Esophagus squamous epithelium (tissue), 5 donors: ENCODE data around the gene FHIT. TPM values are rescaled to one million over a fixed set of nuclear protein-coding genes. Genes with fewer than 3 reads are reported as not detected.

Experiments used
- DNase-seq: peaks from one replicate; lab custom pipeline; 2025; lab: John Stamatoyannopoulos, UW
- H3K27ac ChIP-seq, 4 donors: fragments of 200-600 bp; sonication (generic); one replicate each; pipeline ENCODE4 v1.5.1; 2016 to 2019; ENCODE audit warnings: mild to moderate bottlenecking in 1 of 4
- H3K27me3 ChIP-seq, 4 donors: fragments of 200-600 bp; sonication (generic); 1 replicate in 3 of 4; 2 replicates in 1 of 4; pipeline versions ENCODE4 v1.5.1 to v1.6.0; 2017 to 2021; ENCODE audit warnings: antibody characterized with exemption in 1 of 4
- H3K36me3 ChIP-seq, 3 donors: fragments of 200-600 bp; sonication (generic); one replicate each; pipeline ENCODE4 v1.5.1; 2016 to 2019
- H3K4me1 ChIP-seq, 3 donors: fragments of 200-600 bp; sonication (generic); one replicate each; pipeline ENCODE4 v1.5.1; 2017 to 2019
- H3K4me3 ChIP-seq, 4 donors: fragments of 200-600 bp; sonication (generic); 1 replicate in 3 of 4; 2 replicates in 1 of 4; pipeline ENCODE4 v1.5.1; 2016 to 2019; ENCODE audit warnings: mild to moderate bottlenecking in 2 of 4, moderate library complexity in 1 of 4
- H3K9me3 ChIP-seq, 3 donors: fragments of 200-600 bp; sonication (generic); one replicate each; pipeline ENCODE4 v1.5.1; 2016 to 2019
- POLR2A ChIP-seq, 4 donors: fragments of 450-650 bp; IDR thresholded peaks; one replicate each; pipeline ENCODE4 v1.6.1; 2017; ENCODE audit warnings: antibody characterized with exemption in 4 of 4, mild to moderate bottlenecking in 4 of 4, moderate library complexity in 3 of 4
- WGBS, 2 donors: methylation state at CpG; one replicate each; pipeline ENCODE4 v1.1.5; 2018; 5-methylcytosine and 5-hydroxymethylcytosine counted together
- intact Hi-C: fragments of 100-400 bp; cut with DNase I; formaldehyde crosslinking; loops from one replicate; pipeline ENCODE4 v1.15.0; 2022
- total RNA-seq, 4 donors: library from RNA; depleted of rRNA; stranded (reverse); fragments of >200 nt; gene quantifications; one replicate each; pipeline ENCODE4 v1.1.0, GENCODE V29; 2016
- TF ChIP-seq, protein P1 (sequence below), 6 experiments: fragments of 450-650 bp in 4 of 6; fragments of 200-600 bp in 2 of 6; sonication (generic) in 2 of 6; IDR thresholded peaks; one replicate each; pipeline ENCODE4 v1.5.1; 2016 to 2019; ENCODE audit warnings: antibody characterized with exemption in 6 of 6, mild to moderate bottlenecking in 4 of 6, moderate library complexity in 4 of 6
- donor health status: DM: yes; HTN: yes; CAD: no.

Gene FHIT
- total RNA-seq, 4 donors from 2014 or later: 0.64 to 5.7 (median 3.1) TPM

DNA sequence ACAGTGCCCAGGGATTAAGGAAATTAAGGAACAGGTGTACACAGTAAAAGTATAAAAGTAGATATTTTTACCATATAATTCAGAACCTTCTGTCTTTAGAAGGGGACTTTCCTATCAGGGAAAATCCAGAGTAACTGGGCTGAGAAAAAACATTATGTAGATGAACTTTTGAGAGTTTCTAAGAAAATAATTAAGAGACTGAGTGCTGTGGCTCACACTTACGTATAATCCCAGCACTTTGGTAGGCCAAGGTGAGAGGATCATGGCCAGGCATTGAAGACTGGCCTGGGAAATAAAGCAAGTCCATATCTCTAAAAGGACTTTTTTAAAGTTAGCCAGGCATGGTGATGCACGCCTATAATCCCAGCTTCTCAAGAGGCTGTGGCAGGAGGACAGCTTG, 1021.8 kb downstream of the FHIT start:
- Histone ChIP-seq H3K4me3 (no peak overlapping the region), H3K9me3 (no peaks in the 10 kb centered on the region), H3K27me3 (no peaks in the 10 kb centered on the region), H3K4me1 (no peaks in the 10 kb centered on the region), H3K27ac (no peak overlapping the region), H3K36me3 (no peaks in the 10 kb centered on the region)
- TF ChIP-seq POLR2A (IDR thresholded peaks at IDR 0.05): no peak
- TF ChIP-seq, protein P1, sequence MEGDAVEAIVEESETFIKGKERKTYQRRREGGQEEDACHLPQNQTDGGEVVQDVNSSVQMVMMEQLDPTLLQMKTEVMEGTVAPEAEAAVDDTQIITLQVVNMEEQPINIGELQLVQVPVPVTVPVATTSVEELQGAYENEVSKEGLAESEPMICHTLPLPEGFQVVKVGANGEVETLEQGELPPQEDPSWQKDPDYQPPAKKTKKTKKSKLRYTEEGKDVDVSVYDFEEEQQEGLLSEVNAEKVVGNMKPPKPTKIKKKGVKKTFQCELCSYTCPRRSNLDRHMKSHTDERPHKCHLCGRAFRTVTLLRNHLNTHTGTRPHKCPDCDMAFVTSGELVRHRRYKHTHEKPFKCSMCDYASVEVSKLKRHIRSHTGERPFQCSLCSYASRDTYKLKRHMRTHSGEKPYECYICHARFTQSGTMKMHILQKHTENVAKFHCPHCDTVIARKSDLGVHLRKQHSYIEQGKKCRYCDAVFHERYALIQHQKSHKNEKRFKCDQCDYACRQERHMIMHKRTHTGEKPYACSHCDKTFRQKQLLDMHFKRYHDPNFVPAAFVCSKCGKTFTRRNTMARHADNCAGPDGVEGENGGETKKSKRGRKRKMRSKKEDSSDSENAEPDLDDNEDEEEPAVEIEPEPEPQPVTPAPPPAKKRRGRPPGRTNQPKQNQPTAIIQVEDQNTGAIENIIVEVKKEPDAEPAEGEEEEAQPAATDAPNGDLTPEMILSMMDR (IDR thresholded peaks at IDR 0.05): no peak
- 80 to 85% methylated on average over 1 to 2 of the region's 2 CpGs for WGBS, 2 donors
- intact Hi-C loops: no loop called here
- no peak for DNase-seq

DNA sequence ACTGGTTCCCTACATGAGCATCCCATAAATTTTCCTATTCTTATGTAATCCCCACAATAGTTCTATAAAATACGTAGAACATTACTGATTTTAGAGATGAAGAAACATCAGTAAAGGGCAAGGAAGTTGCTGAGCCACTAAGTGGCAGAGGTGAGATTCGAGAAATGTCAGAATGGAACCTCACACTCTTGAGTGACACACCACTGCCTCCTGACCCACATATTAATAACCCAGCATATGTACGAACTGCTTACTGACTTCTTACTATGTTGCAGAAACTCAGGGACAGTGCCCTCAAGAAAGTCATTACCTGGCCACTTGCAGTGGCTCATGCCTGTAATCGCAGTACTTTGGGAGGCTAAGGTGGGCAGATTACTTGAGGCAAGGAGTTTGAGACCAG, 1022.4 kb downstream of the FHIT start:
- H3K4me1 ChIP-seq: no peaks in the 10 kb centered on the region
- TF ChIP-seq, protein P1 (IDR thresholded peaks at IDR 0.05): no peak
- no peak for TF ChIP-seq POLR2A (IDR thresholded peaks at IDR 0.05)
- intact Hi-C loops: no loop called here
- H3K36me3 ChIP-seq: no peaks in the 10 kb centered on the region
- H3K4me3 ChIP-seq: no peak overlapping the region
- H3K27ac ChIP-seq: no peak overlapping the region
- H3K27me3 ChIP-seq: no peaks in the 10 kb centered on the region
- H3K9me3 ChIP-seq: no peaks in the 10 kb centered on the region
- DNase-seq: no peak
- 59 to 75% methylated on average over 4 of the region's 4 CpGs for WGBS, 2 donors

DNA sequence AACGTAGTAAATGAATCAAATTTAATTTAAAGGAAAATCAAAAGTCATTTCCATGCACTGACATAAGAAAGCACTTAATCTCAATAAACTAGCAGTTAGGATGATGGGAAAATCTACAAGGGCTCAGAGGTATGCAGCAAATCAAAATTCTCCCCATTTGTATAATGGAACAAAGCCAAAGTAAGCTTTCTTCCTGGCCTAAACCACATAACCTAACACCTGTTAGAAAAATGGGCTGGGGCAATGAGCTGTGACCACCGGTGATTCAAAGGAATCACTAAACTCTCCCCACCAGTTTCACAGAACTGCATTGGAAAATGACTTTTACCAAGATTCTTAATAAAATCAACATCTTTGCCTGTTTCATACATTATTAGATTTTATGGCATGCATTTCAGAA, 1024.3 kb downstream of the FHIT start:
- H3K27ac ChIP-seq: no peak overlapping the region
- H3K4me3 ChIP-seq: no peak overlapping the region
- H3K4me1 ChIP-seq: no peaks in the 10 kb centered on the region
- WGBS, 2 donors: 44 to 68% methylated on average over 2 of the region's 2 CpGs
- TF ChIP-seq, protein P1 (IDR thresholded peaks at IDR 0.05): no peak
- TF ChIP-seq POLR2A (IDR thresholded peaks at IDR 0.05): no peak
- no peaks in the 10 kb centered on the region for H3K36me3 ChIP-seq
- intact Hi-C loops: no loop called here
- H3K27me3 ChIP-seq: no peaks in the 10 kb centered on the region
- no peaks in the 10 kb centered on the region for H3K9me3 ChIP-seq
- no peak for DNase-seq

DNA sequence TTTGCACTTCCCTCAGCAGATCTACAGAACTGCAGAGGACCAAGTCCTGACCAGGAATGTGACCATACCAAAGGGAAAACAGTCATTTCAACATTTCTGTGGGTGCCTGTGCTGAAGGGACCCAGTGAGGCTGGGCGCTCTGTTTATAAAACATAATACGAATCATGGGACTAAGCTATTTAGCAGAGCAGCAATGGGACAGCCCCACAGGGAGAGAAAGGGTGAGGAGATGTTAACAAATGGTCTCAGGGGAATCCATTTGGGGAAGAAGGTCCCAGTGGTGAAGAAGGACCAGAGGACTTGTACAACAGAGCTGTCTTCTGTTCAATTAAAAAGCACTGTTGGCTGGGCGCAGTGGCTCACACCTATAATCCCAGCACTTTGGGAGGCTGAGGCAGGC, 1025.4 kb downstream of the FHIT start:
- Histone ChIP-seq H3K9me3 (no peaks in the 10 kb centered on the region), H3K36me3 (no peaks in the 10 kb centered on the region), H3K4me1 (no peaks in the 10 kb centered on the region), H3K4me3 (no peak overlapping the region), H3K27ac (no peak overlapping the region), H3K27me3 (no peaks in the 10 kb centered on the region)
- no peak for TF ChIP-seq POLR2A (IDR thresholded peaks at IDR 0.05)
- TF ChIP-seq, protein P1 (IDR thresholded peaks at IDR 0.05): no peak
- 97 to 100% methylated on average over 3 of the region's 3 CpGs for WGBS, 2 donors
- intact Hi-C loops: no loop called here
- DNase-seq: no peak

DNA sequence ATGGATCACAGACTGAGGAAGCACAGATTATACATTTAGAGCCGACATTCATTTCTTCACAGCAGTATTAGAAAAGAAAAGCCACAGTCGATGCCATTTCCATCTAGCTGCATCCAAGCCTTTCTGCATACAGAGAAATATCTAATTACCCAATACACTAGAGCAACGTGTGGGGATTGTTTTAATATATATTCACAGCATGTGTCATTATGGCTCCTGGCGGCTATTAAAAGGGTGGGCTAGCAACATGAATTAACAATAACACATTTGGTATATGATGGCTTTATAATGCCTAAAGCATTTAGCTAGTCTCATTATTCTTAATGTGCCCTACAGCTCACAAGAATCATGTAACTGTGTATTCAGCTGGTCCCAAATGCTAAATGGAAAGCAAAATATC, 1030.5 kb downstream of the FHIT start:
- WGBS, 2 donors: 80 to 86% methylated on average over 4 of the region's 4 CpGs
- TF ChIP-seq, protein P1 (IDR thresholded peaks at IDR 0.05): no peak
- TF ChIP-seq POLR2A (IDR thresholded peaks at IDR 0.05): no peak

More for the DNA sequence above, 1030.5 kb downstream of the FHIT start:
- H3K9me3 ChIP-seq: no peaks in the 10 kb centered on the region
- intact Hi-C loops: no loop called here
- no peaks in the 10 kb centered on the region for H3K36me3 ChIP-seq
- no peak for DNase-seq
- no peak overlapping the region for H3K27ac ChIP-seq
- H3K4me1 ChIP-seq: no peaks in the 10 kb centered on the region
- H3K4me3 ChIP-seq: no peak overlapping the region
- H3K27me3 ChIP-seq: no peaks in the 10 kb centered on the region
